ENCODE results near the gene PLSCR5. TPM values are rescaled to one million over a fixed set of nuclear protein-coding genes. Genes with fewer than 3 reads are reported as not detected.

The PLSCR5 gene
- total and polyA plus RNA-seq, 2 donors (not counting 3 experiments of a cell fraction or from before 2014, with no cell fraction given): not detected

- BruUV-seq (replicated peaks): no TSS peak
Measured at GRCh38 chr3:146636881-146637280, 31.7 kb upstream of the PLSCR5 start.

More at GRCh38 chr3:146636881-146637280, 31.7 kb upstream of the PLSCR5 start:
- FAIRE-seq (no peak), DNase-seq (ENCODE audit: low read depth, low spot score) (no peak)
- Histone ChIP-seq H4K20me1 (replicated peaks; ENCODE audit: control insufficient read depth, extremely low read depth, insufficient read depth, low read length) (no peaks in the 10 kb centered on the region), H3K9me1 (replicated peaks; ENCODE audit: control insufficient read depth, extremely low read depth, insufficient read depth, low read length) (no peaks in the 10 kb centered on the region), H2AFZ (ENCODE audit: low read depth, low read length) (no peak overlapping the region), H3K4me3 (replicated peaks in 1 of 3; ENCODE audit: insufficient read depth in 1 of 3, low read depth in 1 of 3, low read length in 3 of 3) (no peak overlapping the region), H3K4me2 (ENCODE audit: insufficient read depth, low read length) (no peak overlapping the region), H3K9ac (replicated peaks; ENCODE audit: extremely low read depth, insufficient read depth, low read length) (no peak overlapping the region), H3K9me3 (replicated peaks; ENCODE audit: control insufficient read depth, insufficient read depth, low read length) (no peaks in the 10 kb centered on the region), H3K79me2 (ENCODE audit: control insufficient read depth, insufficient read depth, low read length) (no peaks in the 10 kb centered on the region), H3K27ac (ENCODE audit: insufficient read depth, low read depth, low read length) (no peak overlapping the region), H3K27me3 (ENCODE audit: control insufficient read depth in 2 of 2, insufficient read depth in 2 of 2, low read length in 2 of 2) (no peaks in the 10 kb centered on the region), H3K4me1 (ENCODE audit: control insufficient read depth, extremely low read depth, insufficient read depth, low read length) (no peaks in the 10 kb centered on the region), H3K36me3 (ENCODE audit: control insufficient read depth in 2 of 2, extremely low read depth in 1 of 2, insufficient read depth in 2 of 2, low read length in 2 of 2) (no peaks in the 10 kb centered on the region)
- ChIA-PET CTCF (interaction anchor here (0.8 kb wide), 1 partner anchor 46 kb away, joined by 4 read pairs; no protein-coding TSS in a partner anchor), POLR2A (no interaction called here)
- TF ChIP-seq CTCF (IDR thresholded peaks at IDR 0.05; ENCODE audit: extremely low read depth in 1 of 2, insufficient read depth in 1 of 2, low read depth in 1 of 2, low read length in 2 of 2): no peak
- TF ChIP-seq MAX (IDR thresholded peaks at IDR 0.05; ENCODE audit: insufficient read depth, insufficient read length): no peak
- no peak for TF ChIP-seq GATA2 (IDR thresholded peaks at IDR 0.05; ENCODE audit: insufficient read depth, insufficient read length, low read depth, low read length)
- TF ChIP-seq POLR2A (IDR thresholded peaks at IDR 0.05; ENCODE audit: low read depth, low read length): no peak
- no peak for TF ChIP-seq POLR2AphosphoS5 (IDR thresholded peaks at IDR 0.05; ENCODE audit: insufficient read depth, low read depth, low read length)
- TF ChIP-seq FOS (IDR thresholded peaks at IDR 0.05; ENCODE audit: borderline replicate concordance, insufficient read depth, low read length): no peak
- TF ChIP-seq MYC (IDR thresholded peaks at IDR 0.05; ENCODE audit: low read depth, low read length): no peak
- no peak for TF ChIP-seq JUN (IDR thresholded peaks at IDR 0.05; ENCODE audit: borderline replicate concordance, insufficient read depth, insufficient read length, low read depth)
- no peak for TF ChIP-seq EZH2 (IDR thresholded peaks at IDR 0.05; ENCODE audit: borderline replicate concordance, low read depth, low read length, severe bottlenecking)
- intact Hi-C loops (cut with micrococcal nuclease) (loop anchor here (10.0 kb wide), 1 partner anchor 452 kb away; no protein-coding TSS in a partner anchor), dilution Hi-C loops (cut with MboI; ENCODE audit: extremely low pct_ligation_motif_present, low sequenced_read_pairs) (no loop called here)

Data from endothelial cell of umbilical vein (primary cell).